HCT116 (cell line): ENCODE data around the gene SPAM1. TPM values are rescaled to one million over a fixed set of nuclear protein-coding genes. Genes with fewer than 3 reads are reported as not detected.

Experiments
- ATAC-seq: fragments of 200-7000 bp; cut with Tn5 transposase; 2 replicates; pipeline ENCODE4 v1.9.1; 2020; ENCODE audit warnings: mild to moderate bottlenecking, moderate library complexity
- BruUV-seq: library from RNA; stranded (reverse); fragments of 400-500 nt; replicated peaks from 2 replicates; lab custom pipeline; 2021; lab: Mats Ljungman, UMichigan
- CTCF ChIA-PET: fragments of 300-600 bp; sonication (Branson Sonifier 250); formaldehyde crosslinking; loops from one replicate; lab custom pipeline; 2021; ENCODE audit warnings: antibody characterized with exemption; lab: Charles Lee
- POLR2A ChIA-PET: fragments of 300-600, 350-600 bp; sonication (Branson Sonifier 250); formaldehyde crosslinking; loops from one replicate; lab custom pipeline; 2021; ENCODE audit warnings: antibody characterized with exemption; lab: Charles Lee
- RAD21 ChIA-PET, 2 experiments: fragments of 300-600 bp; sonication (Branson Sonifier 250); formaldehyde crosslinking; loops; one replicate each; lab custom pipeline; 2023; ENCODE audit warnings: low total read pairs in 2 of 2; ENCODE audit not compliant: uncharacterized antibody in 2 of 2, unreplicated experiment in 2 of 2, low non-redundant PET in 1 of 2; lab: Charles Lee
- DNase-seq: peaks from one replicate; pipeline ENCODE4 v3.0.0-alpha.2; 2010; ENCODE audit warnings: low read depth, low spot score
- H2AFZ ChIP-seq: fragments of 200-600 bp; shearing (Covaris generic), sonication (generic); 2 replicates; pipeline ENCODE4 v1.6.1; 2017; ENCODE audit warnings: low read depth, mixed run types, mixed read lengths, antibody characterized with exemption, low read length; ENCODE audit not compliant: poor library complexity, severe bottlenecking
- H3K27ac ChIP-seq: 2 replicates; pipeline ENCODE4 v1.5.1; 2012; ENCODE audit warnings: low read depth, low read length
- H3K27me3 ChIP-seq: fragments of 200-600 bp; sonication (generic); 2 replicates; pipeline ENCODE4 v1.6.1; 2016; ENCODE audit warnings: mixed run types, low read length, mixed read lengths; ENCODE audit not compliant: insufficient read depth
- H3K36me3 ChIP-seq, 2 experiments: fragments of 200-500 bp in 1 of 2; fragments of 200-600 bp in 1 of 2; sonication (Bioruptor generic) in 1 of 2; sonication (generic) in 1 of 2; 2 replicates each; pipeline versions ENCODE4 v1.5.1 to v1.6.1; 2014 to 2016; ENCODE audit warnings: low read length in 2 of 2, inconsistent platforms in 1 of 2, mixed read lengths in 1 of 2, mixed run types in 1 of 2; ENCODE audit not compliant: insufficient read depth in 2 of 2, control insufficient read depth in 1 of 2
- H3K4me1 ChIP-seq, 2 experiments: fragments of 200-600 bp in 1 of 2; sonication (generic) in 1 of 2; 2 replicates each; pipeline versions ENCODE4 v1.5.1 to v1.6.1; 2012 to 2017; ENCODE audit warnings: low read length in 2 of 2, inconsistent platforms in 1 of 2, mild to moderate bottlenecking in 1 of 2, mixed read lengths in 1 of 2, mixed run types in 1 of 2, moderate library complexity in 1 of 2; ENCODE audit not compliant: insufficient read depth in 2 of 2, control insufficient read depth in 1 of 2
- H3K4me2 ChIP-seq: fragments of 200-600 bp; sonication (generic); 2 replicates; pipeline ENCODE4 v1.6.1; 2017; ENCODE audit warnings: mixed run types, low read length, mixed read lengths
- H3K4me3 ChIP-seq, 2 experiments: fragments of 200-600 bp in 1 of 2; sonication (generic) in 1 of 2; replicated peaks in 1 of 2; 2 replicates each; pipeline ENCODE4 v1.5.1; 2011 to 2016; ENCODE audit warnings: low read length in 2 of 2, control low read depth in 1 of 2, low read depth in 1 of 2, mild to moderate bottlenecking in 1 of 2, mixed read lengths in 1 of 2, mixed run types in 1 of 2
- H3K79me2 ChIP-seq: fragments of 200-600 bp; sonication (generic); 2 replicates; pipeline ENCODE4 v1.6.1; 2017; ENCODE audit warnings: mild to moderate bottlenecking, mixed run types, low read length, moderate library complexity, mixed read lengths; ENCODE audit not compliant: insufficient read depth
- H3K9ac ChIP-seq: fragments of 200-600 bp; sonication (generic); 2 replicates; pipeline ENCODE4 v1.6.1; 2016; ENCODE audit warnings: low read length, mixed read lengths
- H3K9me2 ChIP-seq: fragments of 200-600 bp; sonication (generic), shearing (Covaris generic); 2 replicates; pipeline ENCODE4 v1.6.1; 2017; ENCODE audit warnings: mixed run types, mild to moderate bottlenecking, moderate library complexity; ENCODE audit not compliant: insufficient read depth
- H3K9me3 ChIP-seq, 2 experiments: fragments of 200-500 bp in 1 of 2; fragments of 200-600 bp in 1 of 2; sonication (Bioruptor generic) in 1 of 2; sonication (generic) in 1 of 2; 2 replicates each; pipeline ENCODE4 v1.6.1; 2014 to 2017; ENCODE audit warnings: low read length in 2 of 2, mixed read lengths in 2 of 2, inconsistent platforms in 1 of 2, low read depth in 1 of 2, mild to moderate bottlenecking in 1 of 2, mixed run types in 1 of 2, moderate library complexity in 1 of 2; ENCODE audit not compliant: control insufficient read depth in 1 of 2, insufficient read depth in 1 of 2
- H4K20me1 ChIP-seq: fragments of 200-600 bp; sonication (generic), shearing (Covaris generic); 2 replicates; pipeline ENCODE4 v1.6.1; 2017; ENCODE audit warnings: mixed run types, mild to moderate bottlenecking, moderate library complexity; ENCODE audit not compliant: insufficient read depth
- CBX3 ChIP-seq: IDR thresholded peaks from 2 replicates; pipeline ENCODE4 v1.6.1; 2012; ENCODE audit warnings: low read depth
- CEBPB ChIP-seq: IDR thresholded peaks from 2 replicates; pipeline ENCODE4 v1.6.1; 2012; ENCODE audit warnings: low read depth
- EGR1 ChIP-seq: IDR thresholded peaks from 2 replicates; pipeline ENCODE4 v1.6.1; 2012; ENCODE audit warnings: low read depth
- ELF1 ChIP-seq: IDR thresholded peaks from 2 replicates; pipeline ENCODE4 v1.6.1; 2012; ENCODE audit warnings: low read depth, borderline replicate concordance
- EZH2phosphoT487 ChIP-seq: fragments of 200-600 bp; IDR thresholded peaks from 2 replicates; pipeline ENCODE4 v1.6.1; 2018; ENCODE audit warnings: antibody characterized with exemption, borderline replicate concordance
- FOSL1 ChIP-seq: IDR thresholded peaks from 2 replicates; pipeline ENCODE4 v1.6.1; 2012; ENCODE audit warnings: low read depth
- POLR2A ChIP-seq: IDR thresholded peaks from 2 replicates; pipeline ENCODE4 v1.7.0; 2011; ENCODE audit warnings: borderline replicate concordance; ENCODE audit not compliant: insufficient read depth, insufficient read length; ENCODE audit errors: extremely low read depth
- POLR2AphosphoS5 ChIP-seq: IDR thresholded peaks from 2 replicates; pipeline ENCODE4 v1.6.1; 2011; ENCODE audit warnings: mild to moderate bottlenecking, low read depth, low read length, moderate library complexity
- SIN3A ChIP-seq: IDR thresholded peaks from 2 replicates; pipeline ENCODE4 v1.6.1; 2012; ENCODE audit warnings: low read depth
- SP1 ChIP-seq: IDR thresholded peaks from 2 replicates; pipeline ENCODE4 v1.6.1; 2012; ENCODE audit warnings: low read depth
- TCF7L2 ChIP-seq: IDR thresholded peaks from 2 replicates; pipeline ENCODE4 v1.7.0; 2011; ENCODE audit warnings: borderline replicate concordance, inconsistent platforms; ENCODE audit not compliant: insufficient read depth, insufficient read length; ENCODE audit errors: extremely low read depth
- ZFX ChIP-seq: fragments of 450-650 bp; IDR thresholded peaks from 2 replicates; pipeline ENCODE4 v1.6.1; 2017
- ZNF274 ChIP-seq: fragments of 200-500 bp; sonication (Bioruptor generic); IDR thresholded peaks from 2 replicates; pipeline ENCODE4 v1.6.1; 2014; ENCODE audit warnings: mild to moderate bottlenecking, low read depth, low read length, inconsistent platforms
- intact Hi-C: fragments of 100-400 bp; cut with micrococcal nuclease; formaldehyde crosslinking; loops from 2 replicates; pipeline ENCODE4 v1.10.0; 2022
- total RNA-seq: library from RNA; stranded (reverse); gene quantifications from one replicate; pipeline ENCODE4 v1.2.1, GENCODE V29; 2021; ENCODE audit not compliant: unreplicated experiment
- TF ChIP-seq, protein P1 (sequence below): IDR thresholded peaks from 2 replicates; pipeline ENCODE4 v1.6.1; 2012
- TF ChIP-seq, protein P2 (sequence below): IDR thresholded peaks from 2 replicates; pipeline ENCODE4 v1.6.1; 2012
- TF ChIP-seq, protein P3 (sequence below): IDR thresholded peaks from 2 replicates; pipeline ENCODE4 v1.6.1; 2012; ENCODE audit warnings: low read depth

The SPAM1 gene
- total RNA-seq, 1 experiment from 2014 or later = not detected

DNA sequence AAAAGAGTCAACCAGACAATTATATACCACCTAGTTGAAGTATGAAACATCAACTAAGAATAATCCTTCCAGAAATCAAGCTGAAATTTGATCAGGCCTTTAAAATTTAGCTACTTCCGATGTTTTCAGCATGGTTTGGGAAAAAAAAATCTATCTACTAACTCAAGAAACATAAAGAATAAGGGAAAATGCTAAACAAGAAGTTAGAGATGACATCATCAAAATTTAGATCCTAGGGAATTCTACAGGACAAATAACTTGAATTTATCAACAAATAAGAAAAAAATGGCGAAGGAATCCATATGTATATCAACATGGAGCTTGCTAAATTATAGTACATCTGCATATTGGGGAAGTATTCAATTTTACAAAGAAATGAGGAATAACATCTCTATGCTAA lies 43.7 kb upstream of the SPAM1 start (continued):
- TF ChIP-seq ZNF274 (no peak), CEBPB (no peak), EZH2phosphoT487 (no peak), CBX3 (no peak), FOSL1 (no peak), EGR1 (no peak), ELF1 (no peak), POLR2A (no peak)
- TF ChIP-seq, all 23 proteins: peak for 0

DNA sequence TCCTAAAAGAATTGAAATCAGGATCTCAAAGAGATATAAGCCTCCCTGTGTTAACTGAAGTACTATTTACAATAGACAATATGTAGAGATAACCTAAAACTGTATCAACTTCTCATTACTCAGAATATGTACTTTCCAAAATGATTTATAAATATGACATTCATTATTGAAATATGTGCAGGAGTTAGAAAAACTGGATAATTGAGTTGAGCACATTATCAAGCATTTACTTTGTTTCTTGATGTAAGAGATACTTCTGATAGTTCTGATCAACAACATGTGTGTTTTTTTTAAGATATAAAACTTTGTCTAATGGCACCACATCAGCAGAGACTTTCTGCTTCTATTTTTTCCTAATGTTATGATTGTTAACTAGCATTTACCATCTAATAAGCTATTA lies 41.9 kb upstream of the SPAM1 start:
- RAD21 ChIA-PET = no interaction called here
- Histone ChIP-seq H2AFZ (no peak overlapping the region), H3K9me2 (0 out of 2 replicates have a peak, but pooled peaks cover 3% of the 10 kb centered on the region), H3K27ac (no peak overlapping the region), H3K4me2 (no peak overlapping the region), H3K4me1 (no peaks in the 10 kb centered on the region), H4K20me1 (no peaks in the 10 kb centered on the region), H3K4me3 (no peak overlapping the region), H3K9me3 (no peaks in the 10 kb centered on the region), H3K9ac (no peak overlapping the region), H3K27me3 (no peaks in the 10 kb centered on the region), H3K79me2 (no peaks in the 10 kb centered on the region), H3K36me3 (no peaks in the 10 kb centered on the region)
- intact Hi-C loops = no loop called here
- CTCF ChIA-PET = no interaction called here
- TF ChIP-seq ELF1 (no peak), TCF7L2 (no peak), ZNF274 (no peak), POLR2AphosphoS5 (no peak), ZFX (no peak), SP1 (no peak), SIN3A (no peak)
- TF ChIP-seq, protein P1, sequence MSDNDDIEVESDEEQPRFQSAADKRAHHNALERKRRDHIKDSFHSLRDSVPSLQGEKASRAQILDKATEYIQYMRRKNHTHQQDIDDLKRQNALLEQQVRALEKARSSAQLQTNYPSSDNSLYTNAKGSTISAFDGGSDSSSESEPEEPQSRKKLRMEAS = no peak
- TF ChIP-seq, protein P2, sequence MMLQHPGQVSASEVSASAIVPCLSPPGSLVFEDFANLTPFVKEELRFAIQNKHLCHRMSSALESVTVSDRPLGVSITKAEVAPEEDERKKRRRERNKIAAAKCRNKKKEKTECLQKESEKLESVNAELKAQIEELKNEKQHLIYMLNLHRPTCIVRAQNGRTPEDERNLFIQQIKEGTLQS = no peak
- TF ChIP-seq, protein P3, sequence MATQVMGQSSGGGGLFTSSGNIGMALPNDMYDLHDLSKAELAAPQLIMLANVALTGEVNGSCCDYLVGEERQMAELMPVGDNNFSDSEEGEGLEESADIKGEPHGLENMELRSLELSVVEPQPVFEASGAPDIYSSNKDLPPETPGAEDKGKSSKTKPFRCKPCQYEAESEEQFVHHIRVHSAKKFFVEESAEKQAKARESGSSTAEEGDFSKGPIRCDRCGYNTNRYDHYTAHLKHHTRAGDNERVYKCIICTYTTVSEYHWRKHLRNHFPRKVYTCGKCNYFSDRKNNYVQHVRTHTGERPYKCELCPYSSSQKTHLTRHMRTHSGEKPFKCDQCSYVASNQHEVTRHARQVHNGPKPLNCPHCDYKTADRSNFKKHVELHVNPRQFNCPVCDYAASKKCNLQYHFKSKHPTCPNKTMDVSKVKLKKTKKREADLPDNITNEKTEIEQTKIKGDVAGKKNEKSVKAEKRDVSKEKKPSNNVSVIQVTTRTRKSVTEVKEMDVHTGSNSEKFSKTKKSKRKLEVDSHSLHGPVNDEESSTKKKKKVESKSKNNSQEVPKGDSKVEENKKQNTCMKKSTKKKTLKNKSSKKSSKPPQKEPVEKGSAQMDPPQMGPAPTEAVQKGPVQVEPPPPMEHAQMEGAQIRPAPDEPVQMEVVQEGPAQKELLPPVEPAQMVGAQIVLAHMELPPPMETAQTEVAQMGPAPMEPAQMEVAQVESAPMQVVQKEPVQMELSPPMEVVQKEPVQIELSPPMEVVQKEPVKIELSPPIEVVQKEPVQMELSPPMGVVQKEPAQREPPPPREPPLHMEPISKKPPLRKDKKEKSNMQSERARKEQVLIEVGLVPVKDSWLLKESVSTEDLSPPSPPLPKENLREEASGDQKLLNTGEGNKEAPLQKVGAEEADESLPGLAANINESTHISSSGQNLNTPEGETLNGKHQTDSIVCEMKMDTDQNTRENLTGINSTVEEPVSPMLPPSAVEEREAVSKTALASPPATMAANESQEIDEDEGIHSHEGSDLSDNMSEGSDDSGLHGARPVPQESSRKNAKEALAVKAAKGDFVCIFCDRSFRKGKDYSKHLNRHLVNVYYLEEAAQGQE = no peak
- BruUV-seq = no TSS peak
- DNase-seq (no peak), ATAC-seq (no peak)
- POLR2A ChIA-PET = no interaction called here
